ENCODE results near the gene AQP3.

GRCh38 chr9:33476503-33476902, 29.1 kb upstream of the AQP3 start:
- TF ChIP-seq CTCF (IDR thresholded peaks at IDR 0.05) = no peak
- no peak for TF ChIP-seq POLR2AphosphoS5 (IDR thresholded peaks at IDR 0.05)
- no peak for TF ChIP-seq EP300 (IDR thresholded peaks at IDR 0.05)
- TF ChIP-seq POLR2A (IDR thresholded peaks at IDR 0.05) = no peak

Data from stomach (tissue), 4 donors.